ENCODE measurements around the gene BEX4. TPM values are rescaled to one million over a fixed set of nuclear protein-coding genes. Genes with fewer than 3 reads are reported as not detected.
A peak's percentile ranks its signal among the peaks of the same experiment; 100 is the strongest.

Gene BEX4
- total and polyA plus RNA-seq, 2 donors (not counting 3 experiments of a cell fraction or from before 2014, with no cell fraction given) = 17.8 to 30.3 TPM

GRCh38 chrX:103254171-103254824 lies 39.4 kb downstream of the BEX4 start:
- no peaks in the 10 kb centered on the region for H3K36me3 ChIP-seq (ENCODE audit: control insufficient read depth in 2 of 2, extremely low read depth in 1 of 2, insufficient read depth in 2 of 2, low read length in 2 of 2)
- dilution Hi-C loops (cut with MboI; ENCODE audit: extremely low pct_ligation_motif_present, low sequenced_read_pairs) (no loop called here), intact Hi-C loops (cut with micrococcal nuclease) (loop anchor here (1.0 to 2.0 kb wide), 2 partner anchors 39 to 211 kb away; partner anchors contain the start of gene BEX4)
- H3K4me1 ChIP-seq (ENCODE audit: control insufficient read depth, extremely low read depth, insufficient read depth, low read length) = peaks cover 12% of the 10 kb centered on the region
- POLR2A ChIA-PET = interaction anchor here (0.6 kb wide), 1 partner anchor 1632 kb away, joined by 3 read pairs; no protein-coding TSS in a partner anchor
- H3K9ac ChIP-seq (replicated peaks; ENCODE audit: extremely low read depth, insufficient read depth, low read length) = peak overlapping the region; percentile 88
- H3K27me3 ChIP-seq (ENCODE audit: control insufficient read depth in 2 of 2, insufficient read depth in 2 of 2, low read length in 2 of 2) = peaks cover 0 to 1% of the 10 kb centered on the region in 2 experiments
- H3K9me3 ChIP-seq (replicated peaks; ENCODE audit: control insufficient read depth, insufficient read depth, low read length) = no peaks in the 10 kb centered on the region
- peak overlapping the region; percentile 70 for H3K27ac ChIP-seq (ENCODE audit: insufficient read depth, low read depth, low read length)
- H4K20me1 ChIP-seq (replicated peaks; ENCODE audit: control insufficient read depth, extremely low read depth, insufficient read depth, low read length) = no peaks in the 10 kb centered on the region
- CTCF ChIA-PET = interaction anchor here (0.9 to 3.0 kb wide), 5 partner anchors 43 to 210 kb away, joined by 3 to 27 read pairs (median 4); partner anchors contain the start of gene TCEAL9
- H2AFZ ChIP-seq (ENCODE audit: low read depth, low read length) = peak overlapping the region; percentile 90
- no TSS peak for BruUV-seq (replicated peaks)
- peaks cover 15% of the 10 kb centered on the region for H3K79me2 ChIP-seq (ENCODE audit: control insufficient read depth, insufficient read depth, low read length)
- H3K4me2 ChIP-seq (ENCODE audit: insufficient read depth, low read length) = peak overlapping the region; percentile 92
- peak; percentile 49 for DNase-seq (ENCODE audit: low read depth, low spot score)
- H3K9me1 ChIP-seq (replicated peaks; ENCODE audit: control insufficient read depth, extremely low read depth, insufficient read depth, low read length) = no peaks in the 10 kb centered on the region
- FAIRE-seq = peak; percentile 24
- peak overlapping the region; percentile 72 to 91 (median 76) for H3K4me3 ChIP-seq (replicated peaks in 1 of 3; ENCODE audit: insufficient read depth in 1 of 3, low read depth in 1 of 3, low read length in 3 of 3)
- TF ChIP-seq GATA2 (IDR thresholded peaks at IDR 0.05; ENCODE audit: insufficient read depth, insufficient read length, low read depth, low read length) (no peak), POLR2AphosphoS5 (IDR thresholded peaks at IDR 0.05; ENCODE audit: insufficient read depth, low read depth, low read length) (no peak), MAX (IDR thresholded peaks at IDR 0.05; ENCODE audit: insufficient read depth, insufficient read length) (no peak), FOS (IDR thresholded peaks at IDR 0.05; ENCODE audit: borderline replicate concordance, insufficient read depth, low read length) (no peak), MYC (IDR thresholded peaks at IDR 0.05; ENCODE audit: low read depth, low read length) (no peak), CTCF (IDR thresholded peaks at IDR 0.05; ENCODE audit: extremely low read depth in 1 of 2, insufficient read depth in 1 of 2, low read depth in 1 of 2, low read length in 2 of 2) (no peak), POLR2A (IDR thresholded peaks at IDR 0.05; ENCODE audit: low read depth, low read length) (no peak), EZH2 (IDR thresholded peaks at IDR 0.05; ENCODE audit: borderline replicate concordance, low read depth, low read length, severe bottlenecking) (no peak), JUN (IDR thresholded peaks at IDR 0.05; ENCODE audit: borderline replicate concordance, insufficient read depth, insufficient read length, low read depth) (no peak)

Data from endothelial cell of umbilical vein (primary cell).